ENCODE results near the gene FHIT. TPM values are rescaled to one million over a fixed set of nuclear protein-coding genes. Genes with fewer than 3 reads are reported as not detected.

Gene FHIT
- total and polyA plus RNA-seq, 4 donors = 2.6 to 21.3 (median 8.7) TPM

DNA sequence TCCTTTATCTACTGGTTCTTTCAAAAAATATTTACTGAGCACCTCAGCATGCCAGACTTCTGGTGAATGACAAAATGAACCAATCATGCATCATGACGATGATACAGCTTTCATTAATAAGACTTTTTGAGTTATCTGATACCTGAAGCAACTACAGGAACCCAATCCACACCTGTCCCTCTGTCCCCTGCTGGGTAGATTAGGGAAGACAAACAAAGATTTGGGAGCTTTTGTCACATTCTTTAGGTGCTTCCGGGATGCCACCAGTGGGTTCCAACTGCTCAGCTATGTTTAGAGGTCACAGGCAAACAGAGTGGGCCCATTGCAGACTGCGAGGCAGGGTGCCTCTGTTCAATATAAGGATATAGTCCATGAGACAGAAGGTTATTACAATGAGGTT is 1180.9 kb downstream of the FHIT start:
- Histone ChIP-seq H3K9ac (ENCODE audit: insufficient read depth in 1 of 2, low read length in 2 of 2) (no peak overlapping the region), H3K9me3 (ENCODE audit: control insufficient read depth in 4 of 4, insufficient read depth in 3 of 4, low read length in 3 of 4) (no peaks in the 10 kb centered on the region), H3K36me3 (ENCODE audit: control insufficient read depth in 4 of 4, insufficient read depth in 4 of 4, low read length in 4 of 4) (no peaks in the 10 kb centered on the region), H3K4me3 (no peak overlapping the region), H3K4me1 (ENCODE audit: control insufficient read depth in 5 of 5, insufficient read depth in 5 of 5, low read length in 5 of 5) (peaks cover 0 to 3% (median 0%) of the 10 kb centered on the region in 5 donors), H3K27me3 (ENCODE audit: control insufficient read depth in 3 of 3, insufficient read depth in 3 of 3, low read length in 2 of 3) (no peaks in the 10 kb centered on the region), H3K27ac (ENCODE audit: low read depth in 1 of 2, low read length in 1 of 2) (no peak overlapping the region)
- 86 to 93% methylated on average over 3 of the region's 3 CpGs for WGBS, 2 donors
- no peak for DNase-seq
- TF ChIP-seq, protein P1, sequence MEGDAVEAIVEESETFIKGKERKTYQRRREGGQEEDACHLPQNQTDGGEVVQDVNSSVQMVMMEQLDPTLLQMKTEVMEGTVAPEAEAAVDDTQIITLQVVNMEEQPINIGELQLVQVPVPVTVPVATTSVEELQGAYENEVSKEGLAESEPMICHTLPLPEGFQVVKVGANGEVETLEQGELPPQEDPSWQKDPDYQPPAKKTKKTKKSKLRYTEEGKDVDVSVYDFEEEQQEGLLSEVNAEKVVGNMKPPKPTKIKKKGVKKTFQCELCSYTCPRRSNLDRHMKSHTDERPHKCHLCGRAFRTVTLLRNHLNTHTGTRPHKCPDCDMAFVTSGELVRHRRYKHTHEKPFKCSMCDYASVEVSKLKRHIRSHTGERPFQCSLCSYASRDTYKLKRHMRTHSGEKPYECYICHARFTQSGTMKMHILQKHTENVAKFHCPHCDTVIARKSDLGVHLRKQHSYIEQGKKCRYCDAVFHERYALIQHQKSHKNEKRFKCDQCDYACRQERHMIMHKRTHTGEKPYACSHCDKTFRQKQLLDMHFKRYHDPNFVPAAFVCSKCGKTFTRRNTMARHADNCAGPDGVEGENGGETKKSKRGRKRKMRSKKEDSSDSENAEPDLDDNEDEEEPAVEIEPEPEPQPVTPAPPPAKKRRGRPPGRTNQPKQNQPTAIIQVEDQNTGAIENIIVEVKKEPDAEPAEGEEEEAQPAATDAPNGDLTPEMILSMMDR (IDR thresholded peaks at IDR 0.05; ENCODE audit: control extremely low read depth, extremely low read depth) = no peak
- ATAC-seq (ENCODE audit: insufficient read depth, low FRiP score) = no peak

DNA sequence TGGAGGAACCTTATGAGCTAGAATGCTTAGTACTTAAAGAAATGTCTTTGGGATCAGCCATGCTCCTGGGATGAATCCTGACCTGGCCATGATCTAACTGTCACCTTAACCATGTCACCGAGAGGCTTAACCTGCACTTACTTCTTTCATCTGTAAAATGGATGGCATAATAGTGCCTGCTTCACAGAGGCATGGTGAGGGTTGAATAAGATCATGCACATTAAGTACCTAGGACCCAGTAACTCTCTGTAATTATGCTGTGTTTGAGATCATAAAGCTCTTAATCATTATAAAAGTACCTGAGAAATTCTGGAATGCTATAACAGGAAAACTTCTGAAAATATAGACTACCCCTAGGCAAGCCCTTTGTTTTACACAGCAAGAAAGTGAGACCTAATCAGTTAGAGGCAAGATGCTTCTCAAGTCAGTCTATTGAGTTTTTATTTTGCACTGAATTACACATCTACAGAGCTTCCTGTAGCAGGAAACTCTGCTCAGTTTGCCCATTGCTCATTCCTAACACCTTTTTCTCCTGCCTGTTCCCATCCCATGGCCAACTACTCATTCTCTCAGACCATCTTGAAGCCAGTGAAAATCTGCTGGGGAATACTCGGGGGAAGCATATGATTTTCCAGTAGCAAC is 1185.9 kb downstream of the FHIT start:
- H3K36me3 ChIP-seq (ENCODE audit: control insufficient read depth in 4 of 4, insufficient read depth in 4 of 4, low read length in 4 of 4) = no peaks in the 10 kb centered on the region
- no peak overlapping the region for H3K9ac ChIP-seq (ENCODE audit: insufficient read depth in 1 of 2, low read length in 2 of 2)
- no peak overlapping the region for H3K27ac ChIP-seq (ENCODE audit: low read depth in 1 of 2, low read length in 1 of 2)
- WGBS, 2 donors = 19 to 88% methylated on average over 2 of the region's 2 CpGs
- no peaks in the 10 kb centered on the region for H3K4me1 ChIP-seq (ENCODE audit: control insufficient read depth in 5 of 5, insufficient read depth in 5 of 5, low read length in 5 of 5)
- H3K27me3 ChIP-seq (ENCODE audit: control insufficient read depth in 3 of 3, insufficient read depth in 3 of 3, low read length in 2 of 3) = no peaks in the 10 kb centered on the region
- TF ChIP-seq, protein P1 (IDR thresholded peaks at IDR 0.05; ENCODE audit: control extremely low read depth, extremely low read depth) = no peak
- no peak for ATAC-seq (ENCODE audit: insufficient read depth, low FRiP score)
- DNase-seq = no peak
- no peaks in the 10 kb centered on the region for H3K9me3 ChIP-seq (ENCODE audit: control insufficient read depth in 4 of 4, insufficient read depth in 3 of 4, low read length in 3 of 4)
- H3K4me3 ChIP-seq = no peak overlapping the region

DNA sequence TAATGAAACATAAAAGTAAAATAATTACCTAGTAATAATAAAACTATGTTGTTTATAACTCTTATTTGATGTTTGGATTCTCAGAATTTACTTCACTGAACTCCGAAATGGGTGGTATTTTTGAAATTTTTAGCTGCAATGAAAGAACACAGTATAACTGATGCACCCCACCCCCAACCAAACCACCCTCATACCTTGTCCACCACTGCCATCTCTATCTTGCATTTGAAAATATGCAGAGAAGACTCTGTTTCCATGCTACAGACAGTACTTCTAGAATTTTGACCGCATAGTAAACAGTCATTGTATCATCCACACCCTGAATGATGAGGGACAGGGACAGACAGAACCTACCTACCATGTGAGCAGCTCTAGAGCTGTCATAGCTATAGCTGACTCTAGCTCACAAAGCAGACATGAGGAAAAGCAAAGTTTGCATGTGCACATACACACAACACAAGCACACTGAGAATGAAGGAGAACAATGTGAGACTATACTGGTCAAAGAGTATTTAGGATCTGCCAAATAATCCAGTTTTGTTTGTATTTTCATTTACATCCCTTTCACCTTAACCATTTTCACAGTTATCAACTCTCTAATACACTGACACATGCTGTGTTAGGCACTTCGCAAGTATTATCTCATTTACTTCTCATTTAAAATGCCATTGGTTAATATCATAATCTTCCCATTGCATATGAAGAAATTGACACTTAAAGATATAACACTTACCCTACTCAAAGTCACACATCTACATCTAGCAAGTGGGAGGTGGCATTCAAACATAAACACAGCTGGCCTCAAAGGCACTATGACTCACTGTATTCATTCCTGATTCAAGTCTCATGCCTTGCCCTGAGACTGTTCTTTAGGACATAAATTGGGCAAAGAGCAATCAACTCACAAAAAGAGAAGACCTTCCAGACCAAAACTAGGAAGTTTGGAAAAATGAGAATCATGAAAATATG is 1186.8 kb downstream of the FHIT start:
- no peaks in the 10 kb centered on the region for H3K4me1 ChIP-seq (ENCODE audit: control insufficient read depth in 5 of 5, insufficient read depth in 5 of 5, low read length in 5 of 5)
- TF ChIP-seq, protein P1 (IDR thresholded peaks at IDR 0.05; ENCODE audit: control extremely low read depth, extremely low read depth) = no peak
- DNase-seq = no peak
- 92% methylated on average over 3 of the region's 3 CpGs for WGBS, 2 donors
- no peaks in the 10 kb centered on the region for H3K9me3 ChIP-seq (ENCODE audit: control insufficient read depth in 4 of 4, insufficient read depth in 3 of 4, low read length in 3 of 4)
- H3K36me3 ChIP-seq (ENCODE audit: control insufficient read depth in 4 of 4, insufficient read depth in 4 of 4, low read length in 4 of 4) = no peaks in the 10 kb centered on the region
- no peak overlapping the region for H3K9ac ChIP-seq (ENCODE audit: insufficient read depth in 1 of 2, low read length in 2 of 2)
- H3K4me3 ChIP-seq = no peak overlapping the region
- no peak for ATAC-seq (ENCODE audit: insufficient read depth, low FRiP score)
- no peaks in the 10 kb centered on the region for H3K27me3 ChIP-seq (ENCODE audit: control insufficient read depth in 3 of 3, insufficient read depth in 3 of 3, low read length in 2 of 3)
- H3K27ac ChIP-seq (ENCODE audit: low read depth in 1 of 2, low read length in 1 of 2) = no peak overlapping the region

Data from lung (tissue), 12 donors.